Neural crest cell (in vitro differentiated cells): ENCODE results near the gene CAMK2B. TPM values are rescaled to one million over a fixed set of nuclear protein-coding genes. Genes with fewer than 3 reads are reported as not detected.

Experiments
- DNase-seq: peaks from one replicate; pipeline ENCODE4 v3.0.0; 2021; ENCODE audit warnings: low read depth, mixed read lengths, low spot score
- H3K27ac Mint-ChIP-seq: one replicate; pipeline ENCODE4 v1.8.0; 2021; ENCODE audit warnings: mild to moderate bottlenecking, mixed read lengths; ENCODE audit not compliant: unreplicated experiment
- H3K27me3 Mint-ChIP-seq: 2 replicates; pipeline ENCODE4 v1.8.0; 2021; ENCODE audit warnings: low read depth, mild to moderate bottlenecking, mixed read lengths
- H3K36me3 Mint-ChIP-seq: 2 replicates; pipeline ENCODE4 v1.8.0; 2021; ENCODE audit warnings: low read depth, mild to moderate bottlenecking, mixed read lengths
- H3K4me1 Mint-ChIP-seq: 2 replicates; pipeline ENCODE4 v1.8.0; 2021; ENCODE audit warnings: mixed read lengths
- H3K4me3 Mint-ChIP-seq: one replicate; pipeline ENCODE4 v1.8.0; 2021; ENCODE audit warnings: mild to moderate bottlenecking, mixed read lengths
- H3K9me3 Mint-ChIP-seq: 2 replicates; pipeline ENCODE4 v1.8.0; 2021; ENCODE audit warnings: mixed read lengths
- total RNA-seq: library from RNA; stranded (reverse); gene quantifications from 2 replicates; pipeline ENCODE4 v1.2.1, GENCODE V29; 2021
- TF ChIP-seq, protein P1 (sequence below): fragments of 200-600 bp; sonication (generic); conservative IDR thresholded peaks from 2 replicates; pipeline ENCODE4 v1.5.0; 2021; ENCODE audit warnings: antibody characterized with exemption, mild to moderate bottlenecking

Gene CAMK2B
- total RNA-seq, 1 donor from 2014 or later = 1.6 TPM

DNA sequence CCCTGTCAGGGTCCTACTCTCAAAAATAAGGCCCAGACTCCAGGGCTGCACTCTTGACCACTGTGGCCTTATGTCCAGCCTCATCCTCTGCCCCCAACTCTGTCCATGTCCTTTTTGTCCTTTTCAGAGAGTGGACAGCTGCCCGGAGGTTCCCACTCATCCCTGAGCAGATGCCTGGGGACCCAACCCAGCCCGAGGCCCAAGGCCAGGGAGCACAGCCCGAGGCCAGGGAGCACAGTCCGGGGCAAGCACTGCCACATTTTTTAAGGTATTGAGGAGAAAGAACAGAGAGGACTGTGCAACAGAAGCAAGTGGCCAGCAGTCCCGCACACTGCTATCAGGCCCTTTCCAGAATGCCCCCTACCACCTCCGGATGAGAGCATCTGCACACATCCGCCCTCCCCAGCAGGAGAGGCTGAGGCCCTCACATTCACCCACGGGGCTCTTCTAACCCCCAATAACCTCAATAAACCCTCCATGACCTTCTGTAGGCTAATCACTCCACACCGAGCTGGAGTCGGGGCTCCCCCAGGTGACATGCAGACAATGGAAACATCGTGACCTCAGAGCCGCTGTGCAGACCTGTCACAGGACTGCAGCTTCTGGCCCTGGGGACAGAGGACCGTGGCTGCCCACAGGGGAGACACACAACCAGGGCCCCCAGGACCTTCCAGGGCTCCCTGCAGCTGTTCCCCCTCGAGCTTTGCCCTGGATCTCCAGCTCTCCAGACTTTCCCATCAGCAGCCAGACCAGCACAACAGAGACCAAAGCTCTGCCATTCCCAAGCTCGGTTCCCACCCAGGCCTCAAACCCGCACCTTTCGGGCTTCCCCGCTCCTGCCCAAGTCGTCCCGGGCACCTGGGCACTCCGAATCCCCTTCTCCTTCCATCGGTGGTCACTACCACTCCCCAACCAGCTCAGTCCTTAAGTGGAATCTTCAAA, 51.4 kb downstream of the CAMK2B start:
- H3K4me1 Mint-ChIP-seq = peaks cover 7% of the 10 kb centered on the region
- no peak for DNase-seq
- H3K9me3 Mint-ChIP-seq = no peaks in the 10 kb centered on the region
- H3K4me3 Mint-ChIP-seq = no peak overlapping the region
- peak overlapping the region; percentile 67 for H3K27ac Mint-ChIP-seq
- TF ChIP-seq, protein P1, sequence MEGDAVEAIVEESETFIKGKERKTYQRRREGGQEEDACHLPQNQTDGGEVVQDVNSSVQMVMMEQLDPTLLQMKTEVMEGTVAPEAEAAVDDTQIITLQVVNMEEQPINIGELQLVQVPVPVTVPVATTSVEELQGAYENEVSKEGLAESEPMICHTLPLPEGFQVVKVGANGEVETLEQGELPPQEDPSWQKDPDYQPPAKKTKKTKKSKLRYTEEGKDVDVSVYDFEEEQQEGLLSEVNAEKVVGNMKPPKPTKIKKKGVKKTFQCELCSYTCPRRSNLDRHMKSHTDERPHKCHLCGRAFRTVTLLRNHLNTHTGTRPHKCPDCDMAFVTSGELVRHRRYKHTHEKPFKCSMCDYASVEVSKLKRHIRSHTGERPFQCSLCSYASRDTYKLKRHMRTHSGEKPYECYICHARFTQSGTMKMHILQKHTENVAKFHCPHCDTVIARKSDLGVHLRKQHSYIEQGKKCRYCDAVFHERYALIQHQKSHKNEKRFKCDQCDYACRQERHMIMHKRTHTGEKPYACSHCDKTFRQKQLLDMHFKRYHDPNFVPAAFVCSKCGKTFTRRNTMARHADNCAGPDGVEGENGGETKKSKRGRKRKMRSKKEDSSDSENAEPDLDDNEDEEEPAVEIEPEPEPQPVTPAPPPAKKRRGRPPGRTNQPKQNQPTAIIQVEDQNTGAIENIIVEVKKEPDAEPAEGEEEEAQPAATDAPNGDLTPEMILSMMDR = no peak
- no peaks in the 10 kb centered on the region for H3K27me3 Mint-ChIP-seq
- no peaks in the 10 kb centered on the region for H3K36me3 Mint-ChIP-seq

DNA sequence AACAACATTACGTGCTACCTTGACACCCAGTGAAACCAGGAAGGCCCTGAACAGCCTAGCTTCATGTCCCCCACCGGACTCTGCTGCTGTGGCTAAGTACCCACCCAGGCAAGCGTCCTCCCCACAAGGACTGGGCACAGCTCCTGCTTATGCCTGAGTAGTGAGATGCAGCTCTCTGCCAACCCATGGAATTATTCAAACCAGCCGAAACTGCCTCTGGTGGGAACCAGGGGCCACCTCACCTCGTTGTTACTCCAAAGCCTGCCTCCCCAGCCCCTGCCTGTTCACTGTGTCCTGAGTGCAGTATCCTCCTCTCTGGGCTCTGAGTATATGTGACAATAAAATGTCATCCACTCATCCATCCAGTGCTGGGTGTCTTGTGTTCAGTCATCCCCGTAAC, 52.4 kb downstream of the CAMK2B start:
- H3K36me3 Mint-ChIP-seq = no peaks in the 10 kb centered on the region
- no peak for DNase-seq
- no peak overlapping the region for H3K27ac Mint-ChIP-seq
- H3K4me3 Mint-ChIP-seq = no peak overlapping the region
- H3K9me3 Mint-ChIP-seq = no peaks in the 10 kb centered on the region
- no peaks in the 10 kb centered on the region for H3K27me3 Mint-ChIP-seq
- TF ChIP-seq, protein P1 = no peak
- peaks cover 7% of the 10 kb centered on the region for H3K4me1 Mint-ChIP-seq

DNA sequence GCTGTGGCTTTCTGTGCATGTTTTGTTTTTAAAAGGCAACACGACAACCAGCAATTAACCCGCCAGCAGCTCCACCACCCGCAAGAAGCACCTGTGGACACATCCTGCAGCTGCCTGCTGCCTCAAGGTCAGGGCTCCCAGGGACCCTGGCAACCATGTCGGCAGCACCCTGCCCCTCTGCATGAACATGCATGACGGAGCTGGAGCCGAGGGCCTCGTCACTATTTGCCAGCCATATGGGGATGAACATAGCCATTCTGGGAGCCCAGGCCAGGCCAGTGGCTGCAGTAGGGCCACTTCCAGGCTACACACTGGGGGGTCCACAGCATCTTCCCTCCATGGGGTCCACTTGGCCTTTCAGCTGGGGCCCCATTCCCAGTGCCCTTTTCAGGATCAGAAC, 52.9 kb downstream of the CAMK2B start:
- Mint-ChIP-seq H3K4me3 (no peak overlapping the region), H3K27me3 (no peaks in the 10 kb centered on the region), H3K4me1 (peaks cover 7% of the 10 kb centered on the region), H3K27ac (no peak overlapping the region), H3K9me3 (no peaks in the 10 kb centered on the region), H3K36me3 (no peaks in the 10 kb centered on the region)
- TF ChIP-seq, protein P1 = no peak
- no peak for DNase-seq

DNA sequence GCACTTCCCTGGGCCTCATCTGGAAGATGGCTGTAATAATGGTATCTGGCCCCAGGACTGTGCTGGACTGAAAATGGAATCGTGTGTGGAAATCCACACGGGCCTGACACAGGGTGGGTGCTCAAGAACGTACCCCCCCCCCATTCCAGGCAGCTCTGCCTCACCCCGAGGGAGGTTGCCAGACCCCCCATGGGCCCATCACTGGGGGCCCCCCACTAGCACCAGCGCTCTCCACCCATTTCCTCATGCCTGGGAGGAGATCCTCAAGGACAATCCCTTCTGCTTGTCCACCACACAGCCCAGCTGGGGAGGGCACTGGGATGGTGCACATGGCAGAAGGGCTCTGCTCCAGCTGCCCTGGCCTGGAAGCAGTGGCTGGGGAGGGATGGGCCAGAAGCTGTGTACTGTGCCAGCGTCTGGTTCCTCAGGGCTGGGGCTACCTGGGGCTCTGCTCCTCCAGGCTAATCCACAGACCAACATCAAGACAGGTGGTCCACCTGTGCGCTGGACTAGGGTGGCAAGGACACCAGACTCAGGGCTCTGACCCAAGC, 55.4 kb downstream of the CAMK2B start:
- no peaks in the 10 kb centered on the region for H3K36me3 Mint-ChIP-seq
- H3K9me3 Mint-ChIP-seq = no peaks in the 10 kb centered on the region
- TF ChIP-seq, protein P1 = no peak
- H3K4me3 Mint-ChIP-seq = no peak overlapping the region
- H3K27ac Mint-ChIP-seq = no peak overlapping the region
- DNase-seq = no peak
- H3K4me1 Mint-ChIP-seq = peaks cover 7% of the 10 kb centered on the region
- H3K27me3 Mint-ChIP-seq = no peaks in the 10 kb centered on the region

DNA sequence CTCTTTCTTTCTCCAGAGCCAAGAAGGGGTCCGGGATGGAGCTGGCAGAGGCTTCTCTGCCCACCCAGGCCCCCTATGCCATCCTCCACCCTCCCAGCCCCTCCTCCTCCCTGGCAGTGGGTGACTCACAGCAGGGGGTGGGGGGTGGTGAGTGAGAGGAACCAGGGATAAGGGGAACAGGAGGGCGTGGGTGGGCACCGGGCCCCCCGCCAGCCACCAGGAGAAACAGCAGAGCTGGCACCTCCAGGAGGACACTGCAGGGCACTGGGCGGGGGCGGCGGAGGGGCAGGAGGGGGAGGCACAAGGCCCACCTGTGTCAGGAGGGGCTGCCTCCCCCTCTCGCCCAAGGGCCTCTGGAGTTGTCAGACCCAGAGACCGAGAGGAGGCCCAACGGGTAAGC, 56.0 kb downstream of the CAMK2B start:
- H3K27me3 Mint-ChIP-seq = no peaks in the 10 kb centered on the region
- H3K4me1 Mint-ChIP-seq = peaks cover 5% of the 10 kb centered on the region
- H3K9me3 Mint-ChIP-seq = no peaks in the 10 kb centered on the region
- no peaks in the 10 kb centered on the region for H3K36me3 Mint-ChIP-seq
- TF ChIP-seq, protein P1 = no peak
- no peak for DNase-seq
- H3K4me3 Mint-ChIP-seq = no peak overlapping the region
- no peak overlapping the region for H3K27ac Mint-ChIP-seq
